GM19239 (cell line): Measurements from ENCODE around the gene CCDC33.

Source experiments
- DNase-seq: peaks from one replicate; pipeline ENCODE4 v3.0.0; 2011; ENCODE audit warnings: low spot score; ENCODE audit not compliant: insufficient read length
- FAIRE-seq: peaks from 2 replicates; lab custom pipeline; 2011; peaks lifted over from hg19 to GRCh38; lab: Jason Lieb, UNC

Gene CCDC33

DNA sequence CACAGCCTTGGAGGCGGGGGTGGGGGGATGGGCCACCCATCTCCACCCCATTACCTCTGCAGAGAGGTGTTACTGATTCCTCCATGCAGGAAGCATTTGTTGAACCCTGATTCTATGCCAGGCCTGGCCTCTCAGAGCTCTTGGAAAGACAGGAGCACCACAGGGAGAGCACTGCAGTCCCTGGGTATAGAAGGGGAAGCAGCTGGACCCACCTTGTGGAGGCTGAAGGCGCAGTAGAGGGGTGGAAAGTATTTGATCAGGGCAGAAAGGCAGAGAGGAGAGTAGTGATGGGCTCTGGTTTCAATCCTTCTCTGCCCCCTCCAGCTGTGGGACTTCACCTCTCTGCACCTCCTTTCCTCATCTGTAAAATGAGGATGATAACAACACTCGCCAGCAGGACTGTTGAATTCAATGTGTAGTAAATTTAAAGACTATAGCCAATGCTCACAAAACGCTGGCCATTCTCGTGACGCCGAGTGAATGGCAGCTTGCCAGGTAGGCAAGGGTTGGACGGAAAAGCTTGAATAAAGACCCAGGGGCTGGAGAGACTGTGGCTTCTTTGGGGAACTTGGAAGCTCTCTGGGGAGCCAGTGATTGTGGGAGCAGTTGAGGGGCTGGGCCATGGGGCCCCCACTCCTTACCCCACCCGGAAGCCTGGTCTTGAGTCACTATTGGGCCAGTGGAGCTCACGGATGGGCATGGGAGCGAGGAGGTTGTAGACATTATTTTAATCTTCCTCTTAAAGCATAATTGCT is 8.0 kb upstream of the CCDC33 start:
- FAIRE-seq, result no peak
- DNase-seq, result no peak

DNA sequence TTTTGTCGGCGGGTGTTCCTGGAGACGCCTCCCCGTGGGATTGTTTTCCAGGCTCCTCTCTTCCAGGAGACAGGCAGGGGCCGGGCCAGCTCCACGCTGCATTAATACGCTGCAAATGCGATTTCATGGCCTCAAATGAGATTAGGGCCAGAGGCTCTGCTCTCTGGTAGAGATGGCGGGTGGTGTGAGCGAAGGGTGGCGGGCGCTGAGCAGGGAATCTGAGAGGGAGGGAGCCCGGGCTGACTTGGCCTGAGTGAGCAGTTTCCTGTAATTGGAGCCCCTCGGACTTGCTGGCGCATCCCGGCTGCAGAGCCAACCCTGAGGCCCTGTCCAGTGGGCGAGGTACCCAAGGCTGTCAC is 7.4 kb upstream of the CCDC33 start:
- DNase-seq (no peak), FAIRE-seq (no peak)

DNA sequence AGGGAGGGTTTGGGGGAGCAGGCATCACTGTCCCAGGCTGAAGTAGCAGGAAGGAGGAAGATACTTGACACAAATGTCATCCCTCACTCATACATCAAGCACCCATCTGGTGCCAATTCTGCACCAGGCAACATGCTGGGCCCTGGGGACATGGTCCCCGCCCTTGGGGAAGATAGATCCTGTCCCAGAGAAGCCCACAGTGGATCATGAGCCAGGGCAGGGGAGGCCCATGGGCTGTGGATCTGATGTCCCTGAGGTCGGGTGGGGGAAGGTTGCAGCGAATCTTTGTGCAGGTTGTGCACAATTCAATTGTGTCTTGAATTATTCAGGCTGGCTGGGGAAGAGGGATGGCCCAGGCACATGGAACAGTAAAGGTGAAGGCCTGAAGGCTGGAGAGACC is 6.4 kb upstream of the CCDC33 start:
- no peak for FAIRE-seq
- DNase-seq, result no peak

- FAIRE-seq, result no peak
- DNase-seq, result no peak
These were observed 4.7 kb upstream of the CCDC33 start for GRCh38 chr15:74231475-74231874.

DNA sequence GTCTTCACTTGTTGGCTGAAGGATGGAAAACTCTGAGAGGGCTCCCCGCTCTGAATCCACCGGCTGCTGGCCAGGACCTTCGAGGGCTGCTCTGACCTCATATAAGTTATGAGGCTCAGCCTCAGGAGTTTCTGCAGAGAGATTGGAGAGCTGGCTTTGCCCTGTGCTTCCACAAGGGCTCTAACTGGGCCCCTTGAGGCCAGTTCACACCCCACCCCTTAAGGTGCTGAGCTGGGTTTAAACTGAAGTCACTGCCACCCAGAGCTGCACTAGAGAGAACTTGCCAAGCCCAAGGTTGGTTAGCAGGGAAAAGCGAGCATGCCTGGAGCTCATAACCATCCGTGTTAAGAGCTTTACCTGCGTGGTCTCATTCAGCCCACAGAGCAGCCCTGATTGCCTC is 2.8 kb upstream of the CCDC33 start:
- FAIRE-seq, result no peak
- DNase-seq, result no peak

DNA sequence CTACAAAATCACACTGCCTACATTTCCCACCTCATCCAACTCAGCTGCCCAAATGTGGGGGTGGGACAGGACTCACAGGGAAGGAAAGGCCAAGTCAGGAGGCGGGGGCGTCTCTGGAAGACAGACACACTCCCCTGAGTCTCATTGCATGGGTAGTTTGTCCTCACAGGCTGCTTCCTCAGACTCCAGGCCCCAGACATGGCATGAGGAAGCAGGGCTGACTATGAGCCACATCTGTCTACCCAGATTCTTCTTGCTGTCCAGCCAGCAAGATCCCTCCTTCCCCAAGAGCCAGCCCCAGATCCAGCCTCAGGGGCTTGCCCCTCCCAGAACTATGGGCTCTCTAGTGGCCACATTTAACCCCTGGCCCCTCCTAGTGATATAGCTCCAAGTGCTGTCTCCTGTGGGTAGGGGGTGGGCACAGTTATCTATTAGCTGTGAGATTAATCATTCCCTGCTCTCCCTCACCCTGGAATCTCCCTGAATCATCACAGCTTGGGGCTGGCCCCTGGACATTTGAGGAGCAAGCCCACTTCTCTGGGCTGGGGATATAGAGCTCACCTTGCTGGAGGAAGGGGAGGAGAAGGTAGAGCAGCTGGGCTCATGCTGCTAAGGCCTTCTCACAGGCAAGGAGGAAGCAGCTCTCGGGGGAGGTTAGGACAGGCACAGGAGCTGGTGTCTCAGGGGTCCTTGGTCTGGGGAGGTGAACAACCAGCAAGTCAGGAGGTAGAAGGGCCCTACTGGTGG is 2.1 kb upstream of the CCDC33 start:
- FAIRE-seq (no peak), DNase-seq (no peak)

- no peak for FAIRE-seq
- DNase-seq, result no peak
These were observed 1.6 kb upstream of the CCDC33 start for GRCh38 chr15:74234598-74234875.

DNA sequence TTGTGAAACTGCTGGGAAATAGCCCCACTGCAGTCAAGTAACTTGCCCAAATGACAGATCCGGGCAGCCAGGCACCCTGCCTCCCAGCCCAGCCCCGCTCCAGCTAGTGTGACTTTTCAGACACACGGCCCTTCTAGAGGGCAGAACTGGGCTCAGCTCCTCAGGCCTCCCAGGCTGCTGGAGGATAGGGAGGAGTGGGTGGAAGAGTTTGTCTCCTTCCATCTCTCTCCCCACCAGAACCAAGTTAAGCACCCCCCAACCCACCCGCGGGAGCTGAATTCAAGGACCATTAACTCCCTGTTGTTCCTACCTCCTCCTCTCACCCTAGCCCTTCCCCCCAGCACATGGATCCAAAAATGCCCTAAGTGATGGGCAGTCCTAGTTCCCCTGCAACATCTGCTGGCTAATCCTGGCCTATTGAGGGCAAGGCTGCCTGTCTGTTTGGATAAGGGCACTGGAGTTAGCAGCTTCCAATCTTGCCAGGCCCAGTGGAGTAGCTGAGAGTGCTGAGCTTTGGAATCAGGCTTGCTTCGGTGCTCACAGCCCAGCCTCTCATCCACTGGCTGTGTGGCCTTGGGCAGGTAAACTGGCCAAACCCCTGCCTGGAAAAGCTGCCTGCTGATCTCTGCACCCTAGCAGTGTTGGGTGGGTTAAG is 3.1 kb downstream of the CCDC33 start:
- no peak for FAIRE-seq
- DNase-seq, result no peak

DNA sequence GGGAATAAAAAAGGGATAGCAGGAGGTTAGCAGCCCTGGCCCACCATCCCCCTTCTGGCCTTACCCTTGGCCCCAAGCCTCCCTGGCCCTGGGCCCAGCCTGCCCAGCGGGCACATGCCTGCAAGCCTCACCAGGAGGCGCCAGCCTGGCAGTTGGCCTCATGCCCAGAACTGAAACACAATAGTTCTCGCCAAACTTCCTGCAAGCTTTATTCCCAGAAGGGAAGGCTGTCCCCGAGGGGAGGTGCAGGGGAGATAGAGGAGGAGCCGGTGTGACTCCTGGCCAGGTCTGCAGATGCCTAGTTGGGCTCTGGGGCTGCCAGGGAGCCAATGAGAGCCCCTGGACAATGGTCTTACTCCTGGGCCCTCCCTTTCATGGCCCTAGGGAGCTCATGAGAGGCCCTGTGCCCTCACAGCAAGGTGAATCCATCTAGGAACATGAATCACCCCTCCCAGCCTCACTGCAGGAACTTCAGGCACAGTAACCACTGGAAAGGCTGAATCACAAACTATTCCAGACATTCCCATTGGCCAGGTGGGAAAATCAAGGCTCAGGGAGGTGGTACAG is 4.0 kb downstream of the CCDC33 start:
- no peak for DNase-seq
- no peak for FAIRE-seq

DNA sequence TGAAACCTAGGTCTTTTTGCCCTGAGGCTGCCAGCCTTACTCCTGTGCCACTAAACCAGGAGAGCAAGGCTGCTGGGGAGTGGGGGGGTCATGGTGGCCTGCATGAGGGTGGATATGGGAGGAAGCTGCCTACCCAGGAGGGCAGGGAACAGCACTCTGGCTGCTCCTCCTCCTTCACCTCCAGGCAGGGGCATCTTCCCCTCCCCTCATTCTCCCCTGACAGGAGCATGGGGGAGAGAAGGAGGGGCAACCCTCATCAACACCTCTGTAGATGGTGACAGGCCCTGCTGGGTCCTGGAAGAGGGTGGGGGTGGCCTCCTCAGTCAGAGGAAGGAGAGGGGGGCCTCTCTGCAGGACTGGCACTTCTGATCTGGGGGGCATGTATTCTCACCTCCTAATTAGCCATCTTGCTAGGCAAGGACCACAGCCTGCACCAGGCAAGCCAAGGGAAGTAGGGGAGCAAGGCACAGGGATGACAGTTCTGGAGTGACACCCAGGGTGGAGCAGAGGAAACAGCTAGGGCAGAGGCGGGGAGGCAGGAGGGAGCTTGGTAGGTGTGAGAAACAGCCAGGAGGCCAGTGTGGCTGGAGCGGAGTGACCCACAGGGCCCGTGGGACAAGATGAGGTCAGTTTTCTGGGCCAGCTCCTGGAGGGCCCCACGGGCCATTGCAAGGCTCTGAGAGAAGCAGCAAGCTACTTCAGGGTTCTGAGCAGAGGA is 4.9 kb downstream of the CCDC33 start:
- DNase-seq (no peak), FAIRE-seq (no peak)

- DNase-seq (no peak), FAIRE-seq (no peak)
These were observed 6.5 kb downstream of the CCDC33 start for GRCh38 chr15:74242441-74243185.

DNA sequence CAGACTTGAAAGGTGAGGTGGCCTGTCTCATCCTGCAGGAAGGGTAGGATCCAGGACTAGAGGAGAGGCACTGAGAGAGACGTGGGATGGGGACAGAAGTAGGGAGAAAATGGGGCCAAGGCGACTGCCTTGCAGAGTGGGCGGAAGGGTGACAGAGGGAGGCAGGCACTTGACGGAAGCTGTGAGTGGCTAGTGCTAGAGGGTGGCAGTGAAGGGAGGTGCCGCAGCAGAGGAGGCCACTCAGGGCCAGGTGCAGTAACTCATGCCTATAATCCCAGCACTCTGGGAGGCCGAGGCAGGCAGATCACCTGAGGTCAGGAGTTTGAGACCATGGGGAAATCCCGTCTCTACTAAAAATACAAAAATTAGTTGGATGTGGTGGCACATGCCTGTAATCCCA is 7.3 kb downstream of the CCDC33 start:
- FAIRE-seq (no peak), DNase-seq (no peak)

DNA sequence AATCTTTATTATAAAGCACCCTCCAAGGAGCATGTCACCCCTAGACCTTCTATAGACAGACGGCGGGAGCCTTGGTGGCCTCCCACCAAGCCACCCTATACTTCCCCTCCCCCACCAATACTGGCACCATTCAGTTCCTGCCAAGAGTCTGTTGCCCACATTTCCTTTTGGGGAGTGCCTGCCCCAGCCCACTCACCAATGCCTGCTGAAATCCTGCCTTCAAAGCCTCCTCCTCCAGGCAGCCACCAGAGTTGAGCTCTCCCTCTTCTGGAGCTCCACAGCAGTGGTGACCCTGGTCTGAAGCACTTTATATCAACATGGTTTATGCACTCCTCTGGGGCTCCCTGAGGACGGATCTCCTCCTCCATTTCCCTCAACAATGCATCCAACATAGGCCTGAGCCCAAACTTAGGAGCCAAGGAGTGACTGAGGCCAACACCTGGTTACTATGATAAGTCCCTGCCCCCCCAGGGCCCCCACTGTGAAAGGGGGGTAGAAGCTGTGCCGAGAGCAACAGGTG is 8.8 kb downstream of the CCDC33 start:
- FAIRE-seq (no peak), DNase-seq (no peak)

- FAIRE-seq, result no peak
- DNase-seq, result no peak
These were observed 9.3 kb downstream of the CCDC33 start for GRCh38 chr15:74245342-74245931.

- no peak for FAIRE-seq
These were observed 14.1 kb downstream of the CCDC33 start for GRCh38 chr15:74250266-74250665.

DNA sequence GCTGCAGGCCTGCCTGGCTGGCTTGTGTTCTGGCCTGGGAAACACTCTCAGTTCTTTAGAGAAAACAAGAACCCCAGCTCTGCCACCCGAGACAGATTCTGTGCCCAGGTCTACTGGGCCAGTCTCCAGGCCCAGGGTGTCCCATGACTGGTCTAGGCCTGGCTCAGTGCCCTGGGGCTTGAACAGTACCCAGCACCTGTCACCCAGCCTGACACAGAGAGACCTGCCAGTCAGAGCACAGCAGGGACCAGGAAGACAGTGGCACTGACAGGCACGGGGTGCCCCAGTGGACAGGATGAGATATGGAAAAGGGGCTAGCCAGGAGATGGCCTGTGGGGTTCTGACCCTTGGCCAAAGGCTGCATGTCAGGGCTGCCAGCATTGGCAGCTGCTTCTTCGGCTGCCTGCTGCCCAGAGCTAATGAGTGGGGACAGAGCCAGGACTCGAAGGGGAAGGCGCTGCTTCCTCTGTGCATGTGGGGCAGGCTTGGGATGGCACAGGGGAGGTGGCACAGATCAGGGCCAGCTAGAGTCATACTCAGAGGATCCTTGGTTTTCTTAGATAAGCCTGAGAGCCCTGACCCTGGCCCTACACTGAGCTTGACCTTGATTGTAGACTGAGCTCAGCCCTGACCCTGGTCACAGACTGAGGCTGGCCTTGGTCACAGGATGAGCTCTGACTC is 15.1 kb downstream of the CCDC33 start:
- no peak for DNase-seq
- FAIRE-seq, result no peak

More at GRCh38 chr15:74250266-74250665, 14.1 kb downstream of the CCDC33 start:
- no peak for DNase-seq

GRCh38 chr15:74252291-74252690 is 16.2 kb downstream of the CCDC33 start:
- FAIRE-seq (no peak), DNase-seq (no peak)

GRCh38 chr15:74252721-74253120 is 16.6 kb downstream of the CCDC33 start:
- DNase-seq (no peak), FAIRE-seq (no peak)
